IPS-15b (cell line): ENCODE measurements around the gene ST6GAL2.

ENCODE experiments used
- H3K27me3 ChIP-seq: one replicate; pipeline ENCODE4 v1.6.1; 2013; ENCODE audit warnings: low read length; ENCODE audit not compliant: control insufficient read depth, insufficient read depth
- H3K36me3 ChIP-seq: one replicate; pipeline ENCODE4 v1.6.1; 2013; ENCODE audit warnings: low read length; ENCODE audit not compliant: control insufficient read depth, insufficient read depth
- H3K4me1 ChIP-seq: one replicate; pipeline ENCODE4 v1.6.1; 2013; ENCODE audit warnings: mild to moderate bottlenecking, low read length; ENCODE audit not compliant: control insufficient read depth, insufficient read depth
- H3K4me3 ChIP-seq: one replicate; pipeline ENCODE4 v1.5.1; 2013; ENCODE audit warnings: low read depth, low read length
- H3K9ac ChIP-seq: one replicate; pipeline ENCODE4 v1.6.1; 2013; ENCODE audit warnings: low read depth, mild to moderate bottlenecking, low read length
- H3K9me3 ChIP-seq: one replicate; pipeline ENCODE4 v1.6.1; 2013; ENCODE audit warnings: mild to moderate bottlenecking, low read length; ENCODE audit not compliant: control insufficient read depth, insufficient read depth

Gene ST6GAL2

GRCh38 chr2:106886916-106887758 lies 1.2 kb upstream of the ST6GAL2 start:
- H3K4me3 ChIP-seq: peak overlapping the region; percentile 82
- H3K27me3 ChIP-seq: peaks cover 48% of the 10 kb centered on the region
- peaks cover 17% of the 10 kb centered on the region for H3K4me1 ChIP-seq
- H3K36me3 ChIP-seq: no peaks in the 10 kb centered on the region
- no peak overlapping the region for H3K9ac ChIP-seq
- H3K9me3 ChIP-seq: no peaks in the 10 kb centered on the region

- H3K4me1 ChIP-seq: peaks cover 10% of the 10 kb centered on the region
- no peak overlapping the region for H3K9ac ChIP-seq
- H3K36me3 ChIP-seq: no peaks in the 10 kb centered on the region
- H3K4me3 ChIP-seq: peak overlapping the region; percentile 82
- no peaks in the 10 kb centered on the region for H3K9me3 ChIP-seq
- H3K27me3 ChIP-seq: peaks cover 53% of the 10 kb centered on the region
These were observed 638 bp downstream of the ST6GAL2 start for GRCh38 chr2:106885329-106885728.

- Histone ChIP-seq H3K9me3 (no peaks in the 10 kb centered on the region), H3K4me3 (no peak overlapping the region)
These were observed 3.3 kb downstream of the ST6GAL2 start for GRCh38 chr2:106882673-106883072.

GRCh38 chr2:106878206-106878605 lies 7.8 kb downstream of the ST6GAL2 start:
- H3K9ac ChIP-seq: no peak overlapping the region
- H3K36me3 ChIP-seq: no peaks in the 10 kb centered on the region
- peaks cover 3% of the 10 kb centered on the region for H3K4me1 ChIP-seq
- H3K4me3 ChIP-seq: no peak overlapping the region
- H3K27me3 ChIP-seq: peaks cover 16% of the 10 kb centered on the region
- no peaks in the 10 kb centered on the region for H3K9me3 ChIP-seq

More at GRCh38 chr2:106882673-106883072, 3.3 kb downstream of the ST6GAL2 start:
- Histone ChIP-seq H3K4me1 (peaks cover 5% of the 10 kb centered on the region), H3K36me3 (no peaks in the 10 kb centered on the region), H3K27me3 (peaks cover 48% of the 10 kb centered on the region), H3K9ac (no peak overlapping the region)

- Histone ChIP-seq H3K4me3 (no peak overlapping the region), H3K36me3 (no peaks in the 10 kb centered on the region), H3K4me1 (no peaks in the 10 kb centered on the region), H3K27me3 (peaks cover under 1% of the 10 kb centered on the region), H3K9me3 (no peaks in the 10 kb centered on the region), H3K9ac (no peak overlapping the region)
These were observed 9.3 kb downstream of the ST6GAL2 start for GRCh38 chr2:106876699-106877098.

- H3K4me3 ChIP-seq: no peak overlapping the region
- H3K9me3 ChIP-seq: no peaks in the 10 kb centered on the region
- H3K4me1 ChIP-seq: no peaks in the 10 kb centered on the region
- H3K36me3 ChIP-seq: no peaks in the 10 kb centered on the region
- peaks cover 4% of the 10 kb centered on the region for H3K27me3 ChIP-seq
- H3K9ac ChIP-seq: no peak overlapping the region
These were observed 16.3 kb downstream of the ST6GAL2 start for GRCh38 chr2:106869512-106870275.

GRCh38 chr2:106868275-106868674 lies 17.7 kb downstream of the ST6GAL2 start:
- Histone ChIP-seq H3K27me3 (peaks cover 4% of the 10 kb centered on the region), H3K9ac (no peak overlapping the region), H3K36me3 (no peaks in the 10 kb centered on the region), H3K4me1 (no peaks in the 10 kb centered on the region), H3K4me3 (no peak overlapping the region), H3K9me3 (no peaks in the 10 kb centered on the region)

- Histone ChIP-seq H3K36me3 (no peaks in the 10 kb centered on the region), H3K4me1 (no peaks in the 10 kb centered on the region), H3K9me3 (no peaks in the 10 kb centered on the region), H3K9ac (no peak overlapping the region), H3K27me3 (peaks cover 4% of the 10 kb centered on the region), H3K4me3 (no peak overlapping the region)
These were observed 18.6 kb downstream of the ST6GAL2 start for GRCh38 chr2:106867196-106867953.

GRCh38 chr2:106866641-106867040 lies 19.3 kb downstream of the ST6GAL2 start:
- Histone ChIP-seq H3K4me1 (no peaks in the 10 kb centered on the region), H3K4me3 (no peak overlapping the region), H3K27me3 (peaks cover 4% of the 10 kb centered on the region), H3K36me3 (no peaks in the 10 kb centered on the region), H3K9me3 (no peaks in the 10 kb centered on the region), H3K9ac (no peak overlapping the region)

GRCh38 chr2:106864051-106864450 lies 21.9 kb downstream of the ST6GAL2 start:
- Histone ChIP-seq H3K9ac (no peak overlapping the region), H3K4me3 (no peak overlapping the region), H3K4me1 (no peaks in the 10 kb centered on the region), H3K27me3 (peaks cover 4% of the 10 kb centered on the region), H3K36me3 (no peaks in the 10 kb centered on the region), H3K9me3 (no peaks in the 10 kb centered on the region)

- Histone ChIP-seq H3K9me3 (no peaks in the 10 kb centered on the region), H3K27me3 (peaks cover 4% of the 10 kb centered on the region), H3K9ac (no peak overlapping the region), H3K4me3 (no peak overlapping the region), H3K4me1 (no peaks in the 10 kb centered on the region), H3K36me3 (no peaks in the 10 kb centered on the region)
These were observed 22.6 kb downstream of the ST6GAL2 start for GRCh38 chr2:106863387-106863786.
